CD4-positive, CD25-positive, alpha-beta regulatory T cell (primary cell): Measurements from ENCODE around the gene ASIC2. TPM values are rescaled to one million over a fixed set of nuclear protein-coding genes. Genes with fewer than 3 reads are reported as not detected.

Source experiments
- ATAC-seq, 2 donors: fragments of 150-1000 bp; cut with Tn5 transposase; one replicate each; pipeline ENCODE4 v1.10.0; 2021; ENCODE audit warnings: low read depth in 2 of 2, moderate number of reproducible peaks in 2 of 2, moderate library complexity in 1 of 2
- DNase-seq, 3 donors: peaks; one replicate each; pipeline versions ENCODE4 v3.0.0 to v3.0.0-alpha.2; 2012 to 2022; ENCODE audit warnings: mixed read lengths in 1 of 3
- H3K27ac ChIP-seq: one replicate; pipeline ENCODE4 v1.7.0; 2013; ENCODE audit warnings: mild to moderate bottlenecking, low read length; ENCODE audit not compliant: insufficient read depth, poor library complexity, severe bottlenecking
- H3K27me3 ChIP-seq: one replicate; pipeline ENCODE4 v1.7.0; 2013; ENCODE audit warnings: low read length; ENCODE audit not compliant: control insufficient read depth, insufficient read depth
- H3K36me3 ChIP-seq: one replicate; pipeline ENCODE4 v1.7.0; 2013; ENCODE audit warnings: mild to moderate bottlenecking, low read length, moderate library complexity; ENCODE audit not compliant: control insufficient read depth, insufficient read depth
- H3K4me1 ChIP-seq: 2 replicates; pipeline ENCODE4 v1.7.0; 2013; ENCODE audit warnings: mild to moderate bottlenecking, low read length; ENCODE audit not compliant: insufficient read depth, control insufficient read depth, poor library complexity, severe bottlenecking
- H3K4me3 ChIP-seq: one replicate; pipeline ENCODE4 v1.7.0; 2013; ENCODE audit warnings: low read depth, mild to moderate bottlenecking, low read length, moderate library complexity
- H3K9me3 ChIP-seq, 2 experiments: 1 replicate in 1 of 2; 2 replicates in 1 of 2; pipeline ENCODE4 v1.7.0; 2013; ENCODE audit warnings: low read length in 2 of 2, mild to moderate bottlenecking in 1 of 2, moderate library complexity in 1 of 2; ENCODE audit not compliant: control insufficient read depth in 2 of 2
- H3K27ac Mint-ChIP-seq, 3 donors: one replicate each; pipeline ENCODE4 v1.8.0; 2020 to 2022; ENCODE audit warnings: mild to moderate bottlenecking in 3 of 3, mixed read lengths in 3 of 3, moderate library complexity in 2 of 3
- H3K27me3 Mint-ChIP-seq: one replicate; pipeline ENCODE4 v1.8.0; 2022; ENCODE audit warnings: mild to moderate bottlenecking, mixed read lengths
- H3K36me3 Mint-ChIP-seq: one replicate; pipeline ENCODE4 v1.8.0; 2020; ENCODE audit warnings: mixed read lengths
- H3K4me1 Mint-ChIP-seq, 4 donors: one replicate each; pipeline ENCODE4 v1.8.0; 2020 to 2022; ENCODE audit warnings: mixed read lengths in 4 of 4, mild to moderate bottlenecking in 1 of 4
- H3K4me3 Mint-ChIP-seq, 4 donors: one replicate each; pipeline ENCODE4 v1.8.0; 2020 to 2022; ENCODE audit warnings: mild to moderate bottlenecking in 4 of 4, mixed read lengths in 4 of 4, moderate library complexity in 3 of 4
- H3K9me3 Mint-ChIP-seq, 7 donors: one replicate each; pipeline ENCODE4 v1.8.0; 2020 to 2022; ENCODE audit warnings: mixed read lengths in 7 of 7, mild to moderate bottlenecking in 3 of 7, moderate library complexity in 2 of 7
- polyA plus RNA-seq, 4 donors: library from polyadenylated mRNA; unstranded; fragments of 300-500 nt; fragmentation: Illumina TruSeq; gene quantifications; one replicate each; pipeline ENCODE4 v1.2.3, GENCODE V29; 2021
- total RNA-seq: library from RNA; stranded (reverse); gene quantifications from one replicate; pipeline ENCODE4 v1.2.3, GENCODE V29; 2022

ASIC2 gene
- total and polyA plus RNA-seq, 5 donors from 2014 or later: not detected

DNA sequence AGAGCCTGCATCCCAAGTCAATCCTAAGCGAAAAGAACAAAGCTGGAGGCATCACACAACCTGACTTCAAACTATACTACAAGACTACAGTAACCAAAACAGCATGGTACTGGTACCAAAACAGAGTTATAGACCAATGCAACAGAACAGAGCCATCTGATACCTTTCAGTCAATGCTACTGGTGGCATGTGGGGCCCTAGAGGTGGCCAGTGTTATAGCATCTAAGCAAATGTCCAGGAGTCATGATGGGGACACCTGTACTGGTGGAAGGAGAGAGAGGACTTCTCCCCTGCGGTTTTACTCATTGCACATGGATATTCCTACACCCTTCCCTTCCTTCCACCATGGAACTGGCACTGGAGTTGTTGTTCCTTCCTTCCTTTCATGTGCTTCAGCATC lies 6.0 kb upstream of the ASIC2 start:
- Mint-ChIP-seq H3K27ac (no peak overlapping the region), H3K9me3 (peaks cover 0 to 7% (median 0%) of the 10 kb centered on the region in 7 donors), H3K4me1 (peaks cover 0 to 4% (median 1%) of the 10 kb centered on the region in 4 donors), H3K4me3 (no peak overlapping the region), H3K27me3 (peaks cover 16% of the 10 kb centered on the region), H3K36me3 (no peaks in the 10 kb centered on the region)
- no peaks in the 10 kb centered on the region for H3K4me1 ChIP-seq
- peaks cover 3% of the 10 kb centered on the region for H3K27me3 ChIP-seq
- H3K27ac ChIP-seq: no peak overlapping the region
- H3K9me3 ChIP-seq: no peaks in the 10 kb centered on the region
- no peak overlapping the region for H3K4me3 ChIP-seq
- ATAC-seq (no peak), DNase-seq (no peak)
- H3K36me3 ChIP-seq: no peaks in the 10 kb centered on the region

GRCh38 chr17:33297643-33298042 lies 4.5 kb upstream of the ASIC2 start:
- H3K27me3 Mint-ChIP-seq: peaks cover 20% of the 10 kb centered on the region
- H3K36me3 Mint-ChIP-seq: no peaks in the 10 kb centered on the region
- no peak overlapping the region for H3K27ac ChIP-seq
- H3K27me3 ChIP-seq: peaks cover 11% of the 10 kb centered on the region
- DNase-seq: no peak
- no peak for ATAC-seq
- H3K9me3 Mint-ChIP-seq: peaks cover 0 to 7% (median 0%) of the 10 kb centered on the region in 7 donors
- H3K27ac Mint-ChIP-seq: no peak overlapping the region
- no peaks in the 10 kb centered on the region for H3K9me3 ChIP-seq
- H3K4me1 Mint-ChIP-seq: peaks cover 0 to 6% (median 3%) of the 10 kb centered on the region in 4 donors
- H3K4me1 ChIP-seq: no peaks in the 10 kb centered on the region
- no peak overlapping the region for H3K4me3 ChIP-seq
- H3K36me3 ChIP-seq: no peaks in the 10 kb centered on the region
- H3K4me3 Mint-ChIP-seq: no peak overlapping the region

DNA sequence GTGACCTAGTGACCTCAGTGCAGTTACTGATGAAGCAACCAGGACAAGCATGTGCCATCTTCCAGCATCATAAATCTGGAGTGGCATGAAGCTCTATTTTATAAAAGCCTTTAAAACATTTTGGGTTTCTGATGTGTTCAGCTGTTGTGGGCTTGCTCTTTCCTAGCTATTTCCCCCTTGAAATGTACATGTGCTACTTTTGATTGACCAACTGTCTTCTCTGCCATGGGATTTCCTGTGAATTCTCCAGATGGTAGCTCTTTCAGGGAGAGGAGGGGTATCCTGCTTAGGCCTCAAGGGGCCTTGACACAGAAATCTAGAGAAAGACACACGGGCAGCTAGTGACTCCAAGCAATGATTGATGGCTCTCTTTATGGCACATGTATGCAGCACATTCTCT lies 1.9 kb upstream of the ASIC2 start:
- peaks cover 0 to 12% (median under 1%) of the 10 kb centered on the region in 4 donors for H3K4me1 Mint-ChIP-seq
- Histone ChIP-seq H3K36me3 (no peaks in the 10 kb centered on the region), H3K27me3 (peaks cover 12% of the 10 kb centered on the region), H3K9me3 (no peaks in the 10 kb centered on the region), H3K4me1 (no peaks in the 10 kb centered on the region), H3K27ac (no peak overlapping the region), H3K4me3 (no peak overlapping the region)
- H3K27ac Mint-ChIP-seq: no peak overlapping the region
- peaks cover 0 to 2% (median 0%) of the 10 kb centered on the region in 7 donors for H3K9me3 Mint-ChIP-seq
- ATAC-seq (no peak), DNase-seq (no peak)
- no peak overlapping the region for H3K4me3 Mint-ChIP-seq
- H3K27me3 Mint-ChIP-seq: peaks cover 34% of the 10 kb centered on the region
- H3K36me3 Mint-ChIP-seq: no peaks in the 10 kb centered on the region

DNA sequence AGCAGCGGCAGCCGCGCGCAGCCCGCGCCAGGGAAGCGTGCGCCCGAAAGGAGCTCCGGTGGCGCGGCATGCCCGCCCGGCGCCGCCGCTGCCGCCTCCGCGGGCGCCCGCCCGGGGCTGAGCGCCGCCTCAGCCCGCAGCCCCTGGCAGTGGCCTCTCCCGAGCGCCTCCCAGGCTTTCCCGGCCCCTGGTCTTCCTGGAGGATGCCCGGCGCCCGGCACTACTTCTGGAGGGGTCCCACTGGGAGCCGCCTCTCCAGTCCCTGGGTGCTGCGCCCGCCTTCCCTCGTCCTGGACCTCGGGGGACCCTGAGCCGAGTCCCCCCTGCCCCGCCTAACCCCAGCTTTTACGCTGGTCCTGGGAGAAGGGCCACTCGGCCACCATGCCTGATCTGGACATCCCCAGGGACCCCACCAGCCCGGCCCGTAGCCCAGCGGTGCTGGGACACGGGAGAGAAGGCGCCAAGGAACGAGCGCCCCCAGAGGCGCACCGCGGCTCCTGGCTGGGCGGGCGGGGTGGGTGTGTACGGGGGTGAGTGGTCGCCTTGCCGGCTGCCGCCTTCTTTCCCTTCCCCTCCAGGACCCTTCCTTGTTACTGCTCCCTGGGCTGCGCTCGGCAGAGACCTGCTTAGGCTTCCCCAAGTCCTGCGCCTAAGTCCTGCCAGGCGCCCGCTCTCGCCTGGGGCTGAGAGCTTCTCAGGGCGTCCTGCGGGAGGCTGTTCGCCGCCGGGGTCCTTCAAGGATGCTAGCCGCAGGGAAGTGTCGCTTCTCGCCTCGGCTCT lies 704 bp downstream of the ASIC2 start:
- H3K27ac Mint-ChIP-seq: no peak overlapping the region
- Histone ChIP-seq H3K36me3 (no peaks in the 10 kb centered on the region), H3K4me1 (no peaks in the 10 kb centered on the region), H3K27ac (no peak overlapping the region), H3K9me3 (no peaks in the 10 kb centered on the region), H3K4me3 (no peak overlapping the region), H3K27me3 (peaks cover 15% of the 10 kb centered on the region)
- H3K9me3 Mint-ChIP-seq: peaks cover 0 to 2% (median 0%) of the 10 kb centered on the region in 7 donors
- peaks cover 52% of the 10 kb centered on the region for H3K27me3 Mint-ChIP-seq
- no peak overlapping the region for H3K4me3 Mint-ChIP-seq
- no peak for ATAC-seq
- H3K36me3 Mint-ChIP-seq: no peaks in the 10 kb centered on the region
- H3K4me1 Mint-ChIP-seq: peaks cover 0 to 12% (median under 1%) of the 10 kb centered on the region in 4 donors
- peak in 1 of 3 donors; percentile 2 for DNase-seq

DNA sequence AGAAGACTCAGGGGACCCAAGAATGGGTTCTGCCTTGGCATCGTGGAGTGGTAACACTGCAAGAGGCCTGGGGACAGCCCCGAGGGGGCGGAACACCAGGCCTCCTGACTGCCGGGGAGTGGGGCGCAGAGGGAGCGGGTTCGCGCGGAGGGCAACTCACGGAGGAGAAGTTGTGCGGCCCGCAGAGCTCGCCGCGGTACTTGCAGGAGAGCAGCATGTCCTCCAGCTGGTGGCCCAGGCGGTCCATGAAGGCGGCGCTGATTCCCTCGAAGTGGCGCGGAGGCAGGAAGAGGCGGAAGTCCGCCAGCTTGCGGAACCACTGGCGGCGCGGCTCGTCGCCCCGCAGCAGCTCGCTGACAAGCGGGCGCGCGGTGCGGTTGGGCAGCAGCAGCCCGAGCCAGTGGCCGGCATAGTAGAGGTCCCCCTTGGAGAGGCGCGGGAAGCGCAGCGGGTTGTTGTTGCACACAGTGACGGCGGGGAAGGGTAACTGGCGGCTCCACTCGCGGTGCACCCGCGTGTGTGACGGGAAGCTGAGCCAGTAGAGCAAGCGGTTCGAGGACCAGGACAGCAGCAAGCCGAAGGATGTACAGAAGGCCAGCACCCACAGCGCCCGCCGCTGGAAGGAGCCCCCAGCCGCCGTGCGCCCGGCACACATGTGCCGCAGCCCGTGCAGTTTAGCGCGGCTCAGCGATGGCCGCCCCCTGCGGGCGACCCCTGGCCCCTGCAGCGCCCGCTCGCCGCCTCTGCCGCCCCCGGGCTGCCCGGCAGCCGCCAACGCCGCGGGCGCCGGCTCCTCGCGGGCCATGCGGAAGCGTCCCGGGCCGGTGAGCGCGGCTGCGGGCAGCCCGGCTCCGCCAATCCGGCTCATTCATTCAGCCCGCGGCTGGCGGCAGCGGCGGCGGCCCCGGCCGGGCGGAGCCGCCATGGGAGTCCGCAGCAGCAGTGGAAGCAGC lies 1.6 kb downstream of the ASIC2 start:
- H3K36me3 Mint-ChIP-seq: no peaks in the 10 kb centered on the region
- Histone ChIP-seq H3K4me1 (no peaks in the 10 kb centered on the region), H3K27ac (no peak overlapping the region), H3K4me3 (no peak overlapping the region), H3K36me3 (no peaks in the 10 kb centered on the region), H3K9me3 (no peaks in the 10 kb centered on the region), H3K27me3 (peaks cover 15% of the 10 kb centered on the region)
- peak overlapping the region in 1 of 4 donors; percentile 65 for H3K4me3 Mint-ChIP-seq
- ATAC-seq: no peak
- DNase-seq: peak in 1 of 3 donors; percentile 17
- peaks cover 54% of the 10 kb centered on the region for H3K27me3 Mint-ChIP-seq
- H3K27ac Mint-ChIP-seq: no peak overlapping the region
- H3K4me1 Mint-ChIP-seq: peaks cover 0 to 12% (median under 1%) of the 10 kb centered on the region in 4 donors
- peaks cover 0 to 2% (median 0%) of the 10 kb centered on the region in 7 donors for H3K9me3 Mint-ChIP-seq

DNA sequence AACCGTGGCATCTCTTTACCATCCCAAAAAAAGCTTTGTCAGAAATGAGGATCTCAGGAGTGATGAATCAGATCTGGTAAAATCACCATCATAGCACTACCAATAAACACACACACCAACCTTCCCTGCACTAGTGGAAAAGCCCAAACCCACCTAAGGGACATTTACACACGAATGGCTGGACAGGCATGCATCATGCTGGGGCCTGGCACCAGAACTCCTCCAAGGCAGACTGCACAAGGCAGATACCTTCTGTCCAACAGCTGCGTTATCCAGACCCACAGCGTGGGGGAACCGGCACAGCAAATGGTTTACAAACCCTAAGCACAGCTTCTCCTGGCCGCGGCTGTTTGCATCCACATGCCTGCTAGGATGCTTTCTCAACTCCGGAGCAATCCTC lies 2.8 kb downstream of the ASIC2 start:
- Mint-ChIP-seq H3K4me3 (no peak overlapping the region), H3K27me3 (peaks cover 54% of the 10 kb centered on the region), H3K36me3 (no peaks in the 10 kb centered on the region), H3K4me1 (peaks cover 0 to 12% (median under 1%) of the 10 kb centered on the region in 4 donors), H3K27ac (no peak overlapping the region), H3K9me3 (peaks cover 0 to 2% (median 0%) of the 10 kb centered on the region in 7 donors)
- Histone ChIP-seq H3K36me3 (no peaks in the 10 kb centered on the region), H3K27ac (no peak overlapping the region), H3K9me3 (no peaks in the 10 kb centered on the region), H3K4me3 (no peak overlapping the region), H3K4me1 (no peaks in the 10 kb centered on the region), H3K27me3 (peaks cover 12% of the 10 kb centered on the region)
- ATAC-seq (no peak), DNase-seq (no peak)

DNA sequence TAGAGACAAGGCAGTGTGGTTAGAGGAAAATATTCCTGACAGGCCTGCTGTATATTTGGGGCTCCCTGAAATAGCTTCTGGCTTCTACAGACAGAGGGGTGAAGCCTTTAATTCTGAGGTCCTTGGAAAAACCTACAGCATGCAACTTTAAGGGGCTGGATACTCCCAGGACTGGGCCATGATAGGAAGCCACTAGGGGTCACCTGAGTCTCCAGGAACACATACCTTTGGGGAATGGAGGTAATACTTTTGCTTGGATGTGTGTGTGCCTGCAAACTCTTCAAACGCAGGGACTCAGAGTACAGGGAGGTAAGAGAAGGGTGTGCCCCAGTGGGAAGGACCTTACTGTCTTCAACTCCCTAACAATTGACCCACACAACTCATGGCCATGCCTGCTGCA lies 4.1 kb downstream of the ASIC2 start:
- no peak overlapping the region for H3K4me3 Mint-ChIP-seq
- H3K9me3 Mint-ChIP-seq: peaks cover 0 to 2% (median 0%) of the 10 kb centered on the region in 7 donors
- Histone ChIP-seq H3K4me1 (no peaks in the 10 kb centered on the region), H3K27ac (no peak overlapping the region), H3K36me3 (no peaks in the 10 kb centered on the region), H3K4me3 (no peak overlapping the region), H3K9me3 (no peaks in the 10 kb centered on the region), H3K27me3 (peaks cover 11% of the 10 kb centered on the region)
- ATAC-seq: no peak
- no peaks in the 10 kb centered on the region for H3K36me3 Mint-ChIP-seq
- H3K4me1 Mint-ChIP-seq: peaks cover 0 to 10% (median under 1%) of the 10 kb centered on the region in 4 donors
- no peak overlapping the region for H3K27ac Mint-ChIP-seq
- peaks cover 44% of the 10 kb centered on the region for H3K27me3 Mint-ChIP-seq
- no peak for DNase-seq
